K562 (cell line): ENCODE measurements around the gene SGSH.

Experiments used
- CTCF ChIP-seq, 3 experiments: IDR thresholded peaks in 2 of 3; conservative IDR thresholded peaks in 1 of 3; 2 replicates each; pipeline ENCODE4 v1.5.1; 2011 to 2012; ENCODE audit warnings: low read length in 3 of 3, mild to moderate bottlenecking in 3 of 3, control low read depth in 2 of 3, improper control_type of control experiment in 1 of 3, inconsistent platforms in 1 of 3, low read depth in 1 of 3, mixed read lengths in 1 of 3, moderate library complexity in 1 of 3; ENCODE audit not compliant: insufficient read depth in 2 of 3
- EP300 ChIP-seq: IDR thresholded peaks from 2 replicates; pipeline ENCODE4 v1.6.1; 2012; ENCODE audit warnings: low read length, improper control_type of control experiment
- FOXK2 ChIP-seq, 2 experiments: fragments of 450-650 bp; IDR thresholded peaks in 1 of 2; conservative IDR thresholded peaks in 1 of 2; 2 replicates each; pipeline ENCODE4 v1.6.1; 2016; ENCODE audit warnings: low read depth in 2 of 2, mild to moderate bottlenecking in 1 of 2
- HNRNPL ChIP-seq: fragments of 200-400 bp; formaldehyde crosslinking; IDR thresholded peaks from 2 replicates; pipeline ENCODE4 v1.6.1; 2017; ENCODE audit warnings: low read depth, mild to moderate bottlenecking, low read length
- IRF1 ChIP-seq: sonication (generic); formaldehyde crosslinking; IDR thresholded peaks from 2 replicates; pipeline ENCODE4 v1.8.0; 2022; ENCODE audit warnings: missing genetic modification reagents, mild to moderate bottlenecking, borderline replicate concordance
- NKRF ChIP-seq: fragments of 450-650 bp; IDR thresholded peaks from 2 replicates; pipeline ENCODE4 v1.6.1; 2016; ENCODE audit warnings: borderline replicate concordance
- TOE1 ChIP-seq, 2 experiments: fragments of 450-650 bp in 1 of 2; sonication (generic) in 1 of 2; formaldehyde crosslinking in 1 of 2; IDR thresholded peaks; 2 replicates each; pipeline versions ENCODE4 v1.7.1 to v1.8.0; 2016 to 2022; ENCODE audit warnings: borderline replicate concordance in 2 of 2, mild to moderate bottlenecking in 2 of 2, antibody characterized with exemption in 1 of 2, inconsistent platforms in 1 of 2, low read depth in 1 of 2, missing genetic modification reagents in 1 of 2, moderate library complexity in 1 of 2
- ZBTB12 ChIP-seq: fragments of 250-450 bp; sonication (Bioruptor Pico); IDR thresholded peaks from 2 replicates; pipeline ENCODE4 v1.4.0; 2020
- ZNF384 ChIP-seq: IDR thresholded peaks from 2 replicates; pipeline ENCODE4 v1.6.1; 2012; ENCODE audit warnings: low read depth, low read length, improper control_type of control experiment

GRCh38 chr17:80180192-80180591 is 39.9 kb downstream of the SGSH start:
- TF ChIP-seq NKRF = no peak
- TF ChIP-seq TOE1 (IDR thresholded peaks at IDR 0.05; ENCODE audit: borderline replicate concordance) = no peak
- no peak for TF ChIP-seq TOE1 (CRISPR knock-in tag; IDR thresholded peaks at IDR 0.05; ENCODE audit: borderline replicate concordance, low read depth)
- TF ChIP-seq ZBTB12 (CRISPR knock-in tag) = no peak
- no peak for TF ChIP-seq FOXK2 (conservative IDR thresholded peaks at IDR 0.05 in 1 of 2, IDR thresholded peaks at IDR 0.05 in 1 of 2; ENCODE audit: low read depth in 2 of 2)
- no peak for TF ChIP-seq HNRNPL
- no peak for TF ChIP-seq IRF1
- TF ChIP-seq ZNF384 = no peak
- no peak for TF ChIP-seq EP300
- no peak for TF ChIP-seq CTCF (IDR thresholded peaks at IDR 0.05 in 2 of 3, conservative IDR thresholded peaks at IDR 0.05 in 1 of 3; ENCODE audit: insufficient read depth in 2 of 3, low read depth in 1 of 3, low read length in 3 of 3)
